GM21526 (cell line): ENCODE results near the gene CRACR2A.

Experiments
- ATAC-seq: cut with Tn5 transposase; IDR thresholded peaks from one replicate; pipeline ENCODE4 v1.9.1; 2021; ENCODE audit warnings: moderate library complexity; ENCODE audit not compliant: unreplicated experiment, low FRiP score

CRACR2A gene

GRCh38 chr12:3571323-3571722 is 181.6 kb downstream of the CRACR2A start:
- ATAC-seq = no peak

DNA sequence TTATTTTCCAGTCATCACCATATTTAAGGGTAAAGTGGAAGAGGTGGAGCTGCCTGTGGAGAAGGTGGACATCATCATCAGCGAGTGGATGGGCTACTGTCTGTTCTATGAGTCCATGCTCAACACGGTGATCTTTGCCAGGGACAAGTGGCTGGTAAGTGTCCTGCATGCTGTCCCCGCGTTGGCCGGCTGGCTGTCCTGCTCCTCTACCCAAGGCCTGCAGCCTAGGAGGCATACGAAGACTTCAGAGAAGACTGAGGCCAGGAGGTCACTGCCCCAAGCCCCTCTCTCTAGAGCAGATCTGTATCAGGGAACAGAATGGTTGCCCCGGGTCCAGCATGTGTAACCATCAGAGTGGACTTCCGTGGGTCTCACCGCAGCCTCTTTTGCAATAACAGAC is 184.2 kb downstream of the CRACR2A start:
- ATAC-seq = no peak

- ATAC-seq = no peak
These were observed 186.9 kb downstream of the CRACR2A start for GRCh38 chr12:3565985-3566384.
